ENCODE measurements around the gene SYMPK.
A peak's percentile ranks its signal among the peaks of the same experiment; 100 is the strongest.

SYMPK gene

DNA sequence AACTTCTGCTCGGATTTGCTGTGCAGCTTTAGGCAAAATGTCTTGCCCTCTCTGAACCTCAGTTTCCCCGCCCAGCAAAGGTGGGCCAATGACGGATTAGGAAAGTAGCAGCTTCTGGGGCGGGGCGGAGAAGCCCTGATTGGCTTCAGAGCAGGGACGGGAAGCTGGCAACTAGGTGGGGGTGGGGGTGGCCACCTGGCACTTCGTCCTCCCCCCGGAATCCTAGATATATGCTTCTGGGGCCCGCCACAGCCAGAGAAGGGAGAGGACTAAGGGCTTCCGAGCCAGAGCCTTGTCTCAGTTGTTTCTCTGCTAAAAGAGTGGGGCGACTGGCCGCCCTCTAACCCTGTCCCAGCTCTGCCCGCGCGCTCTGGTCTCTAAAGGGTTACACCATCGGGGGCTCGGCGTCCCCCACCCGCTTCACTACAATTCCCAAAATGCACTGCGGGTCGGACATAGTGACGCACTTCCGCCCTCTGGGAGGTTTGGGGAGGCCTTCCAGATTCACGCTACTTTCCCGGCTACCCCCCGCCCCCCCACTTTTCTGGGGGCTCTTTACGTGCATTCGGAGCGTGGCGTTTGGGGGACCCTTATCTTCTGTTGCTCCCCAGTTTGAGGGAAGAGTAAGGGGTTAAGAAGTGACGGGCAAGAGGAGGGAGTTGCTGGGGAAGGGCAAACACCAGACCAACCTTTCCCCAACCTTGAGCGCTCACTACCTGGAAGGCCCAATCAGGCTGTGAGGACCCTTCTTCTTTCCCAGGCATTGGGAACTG, 23.7 kb upstream of the SYMPK start:
- DNase-seq (ENCODE audit: insufficient read length, low spot score) = peak; percentile 90
- FAIRE-seq = peak; percentile 91

DNA sequence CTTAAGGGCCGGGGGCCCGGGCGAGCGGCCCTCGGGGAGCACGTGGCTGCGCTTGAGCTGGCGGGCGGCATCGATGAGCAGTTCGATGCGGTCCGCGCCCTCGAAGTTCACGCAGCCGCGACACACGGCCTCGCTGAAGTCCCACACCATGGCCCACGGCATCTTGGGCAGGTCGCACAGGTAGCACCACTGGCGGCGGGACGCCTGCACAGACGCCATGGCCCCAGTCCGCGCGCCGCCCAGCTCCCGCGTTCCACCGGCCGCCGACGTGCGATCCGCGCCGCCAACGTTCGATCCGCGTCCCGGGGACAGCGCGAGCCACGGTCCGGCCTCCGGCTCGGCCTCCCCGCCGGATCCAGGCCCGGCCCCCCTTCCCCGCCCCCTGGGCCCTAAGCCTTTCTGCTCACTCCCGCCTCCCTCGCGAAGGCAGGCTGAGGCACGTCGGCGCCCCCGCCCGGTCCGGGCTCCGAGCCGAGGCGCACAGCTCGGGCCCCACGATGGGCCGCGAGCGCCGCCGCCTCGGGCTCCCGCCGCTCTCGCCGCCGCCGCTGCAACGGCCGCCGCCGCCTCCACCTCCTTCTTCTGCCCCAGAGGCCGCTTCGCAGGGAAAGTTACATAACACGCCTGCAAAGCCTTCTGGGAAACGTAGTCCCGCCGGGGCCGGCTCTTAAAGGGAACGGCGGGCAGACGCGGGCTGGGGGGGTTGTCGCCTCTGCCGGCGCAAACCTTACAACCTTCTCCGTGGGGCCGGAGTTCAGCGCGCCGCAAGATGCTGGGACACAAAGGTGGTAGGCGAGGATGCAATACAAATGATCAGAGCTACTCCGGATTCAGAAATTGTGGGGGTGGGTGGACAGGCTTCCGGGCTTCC, 22.8 kb upstream of the SYMPK start, which contains the start of gene IRF2BP1:
IRF2BP1 (minus strand) TSS at position 586 of the 871 bp plus-strand sequence; CDS start at position 219, 367 bp downstream.
- DNase-seq (ENCODE audit: insufficient read length, low spot score) (peak; percentile 94), FAIRE-seq (peak; percentile 95)

DNA sequence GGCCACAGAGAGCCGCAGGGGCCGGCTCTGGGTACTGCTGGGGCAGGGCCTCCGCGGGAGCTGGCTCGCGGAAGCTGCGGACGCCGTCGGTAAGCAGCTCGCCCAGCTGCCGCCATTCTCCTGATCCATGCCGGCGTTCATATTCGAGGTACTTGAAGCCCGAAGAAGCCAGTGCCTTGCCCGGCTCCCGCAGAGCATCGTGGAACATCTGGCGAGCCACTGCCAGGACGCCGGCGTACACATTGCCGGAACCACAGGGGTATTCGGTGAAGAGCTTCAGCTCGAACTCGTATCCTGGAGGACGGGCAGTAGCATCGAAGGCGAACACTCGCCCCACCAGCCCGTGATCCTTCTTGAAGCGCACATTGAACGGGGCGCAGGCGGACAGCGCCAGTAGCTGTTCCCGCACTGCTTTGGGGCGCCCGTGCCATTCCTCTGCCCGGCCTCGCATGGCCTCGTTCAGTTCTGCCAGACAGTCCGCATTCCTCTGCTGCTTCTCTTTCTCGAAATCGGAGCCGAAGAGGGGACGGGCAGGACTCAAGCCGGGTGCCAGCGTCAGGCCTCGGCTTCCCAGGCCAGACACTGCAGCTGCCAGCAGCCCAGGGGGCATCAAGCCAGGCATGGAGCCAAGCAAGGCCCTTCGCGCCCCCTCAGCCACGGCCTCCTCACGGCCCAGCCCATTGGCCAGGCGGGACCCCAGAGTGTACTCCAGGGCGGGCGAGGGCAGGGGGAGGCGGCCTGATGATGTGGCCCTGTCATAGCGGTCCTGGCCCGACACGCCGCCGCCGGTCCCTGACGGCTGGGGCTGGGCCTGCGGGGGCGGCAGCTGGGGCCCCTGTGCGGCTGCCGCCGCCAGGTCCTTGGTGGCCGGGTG, 22.0 kb upstream of the SYMPK start:
- FAIRE-seq (peak; percentile 42), DNase-seq (ENCODE audit: insufficient read length, low spot score) (no peak)

- FAIRE-seq (no peak), DNase-seq (ENCODE audit: insufficient read length, low spot score) (no peak)
Observed at GRCh38 chr19:45883881-45884681, 21.1 kb upstream of the SYMPK start.

- DNase-seq (ENCODE audit: insufficient read length, low spot score) = no peak
- FAIRE-seq = no peak
Observed at GRCh38 chr19:45883586-45883880, 20.6 kb upstream of the SYMPK start.

GRCh38 chr19:45882652-45883585, 20.0 kb upstream of the SYMPK start:
- DNase-seq (ENCODE audit: insufficient read length, low spot score) (peak; percentile 81), FAIRE-seq (peak; percentile 86)

- FAIRE-seq (no peak), DNase-seq (ENCODE audit: insufficient read length, low spot score) (no peak)
Observed at GRCh38 chr19:45881909-45882528, 19.1 kb upstream of the SYMPK start.

GRCh38 chr19:45881082-45881908, 18.3 kb upstream of the SYMPK start:
- FAIRE-seq = no peak
- no peak for DNase-seq (ENCODE audit: insufficient read length, low spot score)

GRCh38 chr19:45879971-45880370, 17.0 kb upstream of the SYMPK start:
- FAIRE-seq (no peak), DNase-seq (ENCODE audit: insufficient read length, low spot score) (no peak)

DNA sequence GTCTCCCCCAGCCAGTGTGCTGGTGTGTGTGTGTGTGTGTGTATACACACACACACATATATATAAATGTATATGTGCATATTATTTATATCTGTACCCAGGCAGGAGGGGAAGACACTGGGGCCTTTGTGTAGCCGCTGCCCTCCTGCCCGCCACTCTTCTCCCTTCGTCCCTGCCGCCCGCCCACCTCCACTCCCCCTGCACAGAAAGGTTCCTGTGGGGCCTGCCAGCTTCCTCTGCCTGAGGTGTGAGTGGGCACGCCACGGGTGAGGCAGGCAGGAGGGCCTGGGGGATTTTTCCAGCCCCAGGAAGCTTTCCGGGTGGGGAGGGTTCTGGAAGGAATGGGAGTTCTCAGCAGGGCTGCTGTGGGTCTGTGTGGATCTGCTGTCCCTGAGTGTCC, 16.1 kb upstream of the SYMPK start:
- DNase-seq (ENCODE audit: insufficient read length, low spot score) (no peak), FAIRE-seq (no peak)

- DNase-seq (ENCODE audit: insufficient read length, low spot score) = no peak
- FAIRE-seq = peak; percentile 77
Observed at GRCh38 chr19:45878043-45878794, 15.3 kb upstream of the SYMPK start.

DNA sequence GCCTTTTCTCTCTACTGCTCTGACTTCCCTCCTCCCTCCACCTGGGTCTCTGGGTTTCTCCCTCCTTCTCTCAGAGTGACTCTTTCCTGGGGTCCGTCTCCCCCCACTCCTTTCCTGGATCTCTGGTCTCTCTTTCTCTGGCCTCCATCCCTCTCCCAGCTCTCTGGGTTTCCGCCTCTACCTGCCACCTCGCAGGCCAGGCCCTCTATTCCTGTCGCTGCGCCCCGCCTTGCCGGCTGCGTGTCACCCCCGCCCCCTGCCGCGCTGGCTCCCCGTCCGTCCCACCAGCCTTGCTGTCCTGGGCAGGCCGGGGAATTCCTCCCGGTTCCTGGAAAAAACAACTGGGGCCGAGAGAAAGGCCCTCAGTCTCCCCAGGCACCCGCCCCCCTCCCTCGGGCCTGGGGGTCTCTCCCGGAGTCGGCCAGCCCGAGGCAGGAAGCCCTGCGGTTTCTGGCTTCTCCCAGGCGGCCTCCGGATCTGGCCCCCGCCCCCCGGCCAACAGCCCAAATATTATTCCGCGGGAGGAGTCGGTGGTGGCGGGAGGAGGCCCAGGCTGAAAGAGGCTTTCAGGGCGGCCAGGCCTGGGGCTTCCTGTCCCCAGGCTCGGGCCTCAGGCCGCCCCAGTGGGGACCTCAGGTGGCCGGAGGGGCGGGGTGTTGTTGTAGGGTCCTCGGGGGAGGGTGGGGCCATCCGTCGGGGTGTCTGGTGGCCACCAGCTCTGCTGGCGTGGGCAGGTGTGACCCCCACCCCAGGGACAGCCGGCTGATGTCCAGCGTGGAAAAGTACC, 13.7 kb upstream of the SYMPK start:
- no peak for DNase-seq (ENCODE audit: insufficient read length, low spot score)

GRCh38 chr19:45876161-45876410, 13.1 kb upstream of the SYMPK start:
- no peak for DNase-seq (ENCODE audit: insufficient read length, low spot score)
- no peak for FAIRE-seq

More for the DNA sequence above, 13.7 kb upstream of the SYMPK start:
- FAIRE-seq = no peak

- no peak for DNase-seq (ENCODE audit: insufficient read length, low spot score)
- no peak for FAIRE-seq
Observed at GRCh38 chr19:45874620-45874966, 11.6 kb upstream of the SYMPK start.

- FAIRE-seq (peak; percentile 49), DNase-seq (ENCODE audit: insufficient read length, low spot score) (no peak)
Observed at GRCh38 chr19:45873219-45873772, 10.3 kb upstream of the SYMPK start.
